ENCODE measurements around the gene CFAP73.
A peak's percentile ranks its signal among the peaks of the same experiment; 100 is the strongest.
"Not testable (repeated sequence)": the region's sequence is repeated elsewhere in the genome, so short reads cannot be mapped to it uniquely, and the experiment has no call there.

The CFAP73 gene

GRCh38 chr12:113149361-113150150 is at the start of gene CFAP73:
CFAP73 (plus strand) TSS chr12:113149724; CDS start chr12:113149858, 134 bp downstream.
- peak; percentile 91 for DNase-seq (ENCODE audit: low spot score)

GRCh38 chr12:113099764-113100163 is 49.8 kb upstream of the CFAP73 start:
- no peak for DNase-seq (ENCODE audit: low spot score)

GRCh38 chr12:113101751-113102150 is 47.8 kb upstream of the CFAP73 start:
- DNase-seq (ENCODE audit: low spot score) = no peak

GRCh38 chr12:113102811-113103210 is 46.7 kb upstream of the CFAP73 start:
- no peak for DNase-seq (ENCODE audit: low spot score)

DNA sequence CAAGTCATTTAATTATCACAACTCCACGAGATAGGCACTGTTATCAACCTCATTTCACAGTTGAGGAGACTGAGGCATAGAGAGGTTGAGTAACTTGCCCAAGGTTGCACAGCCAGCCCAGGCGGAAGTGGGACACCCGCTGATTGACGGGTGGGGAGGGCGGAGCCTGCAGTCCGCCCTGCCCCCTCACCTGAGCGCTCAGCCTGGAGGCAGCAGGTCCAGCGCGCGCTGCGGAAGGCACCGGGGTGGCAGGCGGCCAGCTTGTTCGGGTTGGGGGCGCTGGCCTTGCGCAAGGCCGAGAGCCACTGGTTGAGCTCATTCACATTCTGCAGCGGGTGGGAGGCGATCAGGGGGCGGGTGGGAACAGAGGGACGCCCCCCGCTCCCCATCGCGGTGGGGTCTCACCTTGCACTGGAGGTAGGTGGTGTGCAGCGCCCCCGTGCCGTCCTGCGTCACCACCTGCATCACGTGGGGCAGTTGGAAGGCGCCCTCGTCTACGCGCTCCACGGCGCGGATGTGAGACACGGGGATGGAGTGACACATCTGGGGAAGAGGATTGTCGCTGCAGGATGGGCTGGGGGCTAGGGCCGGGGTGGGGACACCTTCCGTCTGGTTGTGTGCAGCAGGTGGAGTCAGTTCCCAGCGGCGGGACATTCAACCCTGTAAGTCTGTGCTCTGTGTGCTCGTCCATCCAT is 45.6 kb upstream of the CFAP73 start:
- peak; percentile 95 for DNase-seq (ENCODE audit: low spot score)

- DNase-seq (ENCODE audit: low spot score) = no peak
These were observed 44.5 kb upstream of the CFAP73 start for GRCh38 chr12:113104953-113105510.

DNA sequence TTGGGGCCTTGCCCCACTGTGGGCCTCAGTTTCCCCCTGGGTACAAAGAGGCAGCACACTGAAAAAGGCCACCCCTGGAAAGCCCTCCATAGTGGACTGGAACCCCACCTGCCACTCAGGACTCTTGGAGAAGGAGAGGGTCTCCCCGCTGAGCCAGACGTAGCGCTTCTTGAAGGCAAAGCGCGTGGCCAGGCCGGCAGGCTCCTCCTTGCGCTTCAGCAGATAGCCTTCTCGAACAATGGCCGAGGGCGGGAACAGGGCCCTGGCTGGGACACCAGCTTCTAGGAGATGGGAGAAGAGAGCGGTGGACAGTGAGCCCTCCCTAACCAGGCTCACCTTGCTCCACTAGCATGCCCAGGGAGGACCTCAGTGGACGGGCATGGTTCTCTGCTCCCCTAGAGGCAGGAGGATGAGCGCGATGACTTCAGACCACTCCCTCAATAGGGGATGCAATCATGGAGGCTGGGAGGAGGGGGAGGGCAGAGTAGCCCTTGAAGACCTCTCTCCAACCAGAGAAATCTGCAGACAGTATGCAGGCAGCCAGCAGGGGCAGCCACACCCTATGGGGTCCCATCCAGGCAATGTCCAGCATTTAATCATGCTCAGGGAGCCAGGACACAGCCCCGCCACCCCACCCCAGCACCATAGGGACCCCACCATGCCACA is 43.8 kb upstream of the CFAP73 start:
- DNase-seq (ENCODE audit: low spot score) = no peak

GRCh38 chr12:113106361-113106760 is 43.2 kb upstream of the CFAP73 start:
- DNase-seq (ENCODE audit: low spot score) = no peak

- no peak for DNase-seq (ENCODE audit: low spot score)
These were observed 41.2 kb upstream of the CFAP73 start for GRCh38 chr12:113108308-113108707.

GRCh38 chr12:113109360-113109759 is 40.2 kb upstream of the CFAP73 start:
- no peak for DNase-seq (ENCODE audit: low spot score)

DNA sequence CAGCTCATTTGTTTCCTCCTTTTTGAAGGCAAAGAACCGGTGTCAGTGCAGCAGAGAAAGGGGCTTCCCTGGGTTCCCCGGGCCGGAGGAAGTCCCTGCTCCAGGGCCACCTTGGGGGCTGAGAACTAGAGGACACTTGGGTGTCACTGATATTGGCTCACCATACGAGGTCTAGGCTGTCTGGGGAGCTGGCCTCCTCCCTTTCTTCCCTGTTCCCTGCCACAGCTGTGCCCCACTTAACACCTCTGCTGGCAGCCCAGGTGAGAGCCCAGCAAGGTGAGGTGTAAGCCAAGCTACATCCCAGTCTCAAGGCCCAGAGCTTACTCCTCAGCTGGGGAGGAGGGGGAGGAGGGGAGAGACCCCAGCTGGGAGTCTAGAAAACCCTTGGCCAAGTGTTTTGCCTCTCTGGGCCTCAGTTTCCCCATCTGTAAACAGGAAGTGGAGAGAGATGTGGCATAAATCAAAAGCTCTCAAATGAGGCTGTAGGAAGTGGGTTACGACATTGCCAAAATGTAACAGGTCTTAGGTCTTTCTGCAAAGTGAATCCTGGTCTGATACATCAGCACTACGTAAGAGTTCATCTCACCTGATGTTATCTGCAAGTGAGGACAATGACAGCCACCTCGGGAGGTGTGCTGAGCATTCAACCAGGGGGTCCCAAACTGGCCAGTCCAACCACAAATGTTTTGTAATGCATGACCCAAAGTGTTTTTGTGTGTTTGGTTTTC is 39.5 kb upstream of the CFAP73 start:
- DNase-seq (ENCODE audit: low spot score) = no peak

- DNase-seq (ENCODE audit: low spot score) = no peak
These were observed 38.3 kb upstream of the CFAP73 start for GRCh38 chr12:113111247-113111646.

DNA sequence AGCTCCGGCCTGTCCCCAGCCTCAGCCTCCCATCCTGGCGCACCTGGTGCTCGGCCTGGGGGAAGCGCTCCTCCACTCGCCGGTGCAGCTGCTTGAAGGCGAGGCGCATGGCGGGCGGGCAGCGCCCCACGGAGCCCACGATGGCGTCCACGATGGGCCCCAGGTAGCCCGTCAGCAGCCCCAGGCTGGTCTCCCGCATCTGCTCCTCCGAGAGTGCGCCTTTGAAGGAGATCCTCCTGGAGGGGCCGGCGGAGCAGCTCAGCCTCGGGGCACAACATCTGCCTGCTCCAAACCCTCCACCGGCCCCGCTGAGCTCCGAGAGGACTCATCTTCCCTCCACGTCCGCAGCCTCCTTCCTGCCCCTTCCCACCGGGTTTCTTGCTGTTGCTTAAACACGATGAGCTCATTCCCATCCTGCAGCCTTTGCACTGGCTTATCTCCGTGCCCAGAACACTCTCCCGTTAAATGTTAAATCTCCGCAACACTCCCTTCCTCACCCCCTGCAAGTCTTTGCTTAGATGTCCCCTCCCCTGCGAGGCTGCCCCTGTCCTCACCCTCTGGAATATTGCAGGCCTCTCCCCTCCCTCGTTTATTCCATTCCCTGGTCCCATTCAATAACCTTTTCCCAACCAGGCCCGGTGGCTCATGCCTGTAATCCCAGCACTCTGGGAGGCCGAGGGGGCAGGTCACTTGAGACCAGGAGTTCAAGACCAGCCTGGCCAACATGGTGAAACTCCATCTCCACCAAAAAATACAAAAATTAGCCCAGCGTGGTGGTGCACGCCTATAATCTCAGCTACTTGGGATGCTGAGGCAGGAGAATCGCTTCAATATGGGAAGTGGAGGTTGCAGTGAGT is 37.3 kb upstream of the CFAP73 start:
- no peak for DNase-seq (ENCODE audit: low spot score)

DNA sequence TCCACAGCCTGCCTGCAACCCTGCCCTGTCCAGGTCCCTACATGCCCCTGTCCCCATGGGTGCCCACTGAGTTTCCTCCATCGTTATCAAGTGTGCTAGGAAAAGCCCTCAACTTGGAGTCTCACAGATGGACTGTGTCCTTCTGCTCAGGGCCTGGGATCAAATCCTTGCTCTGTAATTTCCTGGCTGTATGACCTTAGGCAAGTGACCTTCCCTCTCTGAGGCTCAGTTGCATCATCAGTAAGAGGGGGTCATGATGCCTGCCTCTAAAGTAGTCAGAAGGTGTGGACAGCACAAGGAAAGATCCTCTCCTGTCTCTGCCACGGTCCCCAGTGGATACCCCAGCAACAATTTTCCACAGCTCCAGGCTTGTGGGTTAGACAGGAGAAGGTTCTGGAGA is 36.1 kb upstream of the CFAP73 start:
- no peak for DNase-seq (ENCODE audit: low spot score)

DNA sequence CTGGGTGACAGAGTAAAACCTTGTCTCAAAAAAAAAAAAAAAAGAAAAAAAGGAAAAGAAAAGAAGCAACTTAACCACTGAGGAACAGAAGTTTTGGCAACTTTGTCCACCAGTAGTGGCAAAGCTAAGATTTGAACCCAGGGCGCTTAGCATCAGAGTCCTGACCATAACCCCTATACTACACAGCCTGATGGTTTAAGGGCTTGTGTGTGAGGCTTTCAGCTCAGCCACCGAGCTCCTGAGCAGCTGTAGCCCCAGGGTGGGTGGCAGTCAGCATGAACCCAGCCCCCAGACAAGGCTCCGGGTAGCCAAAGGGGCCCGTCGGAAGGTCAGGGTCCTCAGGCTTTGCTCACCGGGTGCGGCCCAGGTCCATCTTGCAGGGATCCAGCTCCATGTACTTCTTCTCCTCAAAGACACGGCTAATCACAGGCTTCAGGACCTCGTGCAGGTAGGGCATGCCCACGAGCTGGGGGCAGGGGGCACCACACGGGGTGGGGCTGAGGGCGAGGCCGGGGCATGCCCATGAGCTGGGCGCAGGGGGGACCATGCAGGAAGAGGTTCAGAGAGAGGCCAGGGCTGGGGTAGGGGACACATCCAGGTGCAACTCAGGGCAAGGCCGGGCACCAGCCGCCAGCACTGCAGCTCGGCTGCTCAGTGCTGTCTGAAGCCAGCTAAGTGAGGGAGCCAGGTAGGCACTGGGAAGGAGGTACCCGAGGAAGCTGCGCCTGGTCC is 34.9 kb upstream of the CFAP73 start:
- no peak for DNase-seq (ENCODE audit: low spot score)

DNA sequence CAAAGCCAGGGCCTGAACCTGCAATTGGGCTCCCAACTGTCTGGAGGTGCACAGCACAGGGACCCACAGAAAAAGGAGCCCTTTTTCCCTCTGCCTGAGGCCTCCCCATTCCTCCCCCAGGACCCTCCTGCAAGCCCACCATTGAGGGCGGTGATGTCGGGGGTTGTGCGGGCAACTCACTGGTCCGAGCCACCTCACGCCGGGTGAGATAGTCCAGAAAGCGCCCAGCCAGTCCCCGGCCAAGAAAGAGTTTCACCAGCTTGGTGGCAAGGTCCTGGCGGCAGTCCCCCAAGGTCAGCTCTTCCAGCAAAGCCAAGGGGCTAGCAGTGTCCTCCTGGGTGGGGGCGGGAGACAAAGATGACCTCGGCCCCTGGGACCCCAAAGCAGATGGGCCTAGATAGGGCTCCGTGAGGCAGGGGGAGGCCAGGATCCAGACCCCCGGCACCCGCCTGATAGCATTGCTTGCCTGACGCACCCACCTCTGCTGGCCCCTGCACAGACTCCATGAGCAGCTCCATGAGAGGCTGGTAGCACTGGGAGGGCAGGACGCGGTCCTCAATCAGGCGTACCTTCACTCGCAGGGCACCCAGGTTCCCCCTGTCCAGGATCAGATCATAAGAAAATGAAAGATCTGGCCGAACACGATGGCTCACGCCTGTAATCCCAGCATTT is 33.9 kb upstream of the CFAP73 start:
- DNase-seq (ENCODE audit: low spot score) = no peak

DNA sequence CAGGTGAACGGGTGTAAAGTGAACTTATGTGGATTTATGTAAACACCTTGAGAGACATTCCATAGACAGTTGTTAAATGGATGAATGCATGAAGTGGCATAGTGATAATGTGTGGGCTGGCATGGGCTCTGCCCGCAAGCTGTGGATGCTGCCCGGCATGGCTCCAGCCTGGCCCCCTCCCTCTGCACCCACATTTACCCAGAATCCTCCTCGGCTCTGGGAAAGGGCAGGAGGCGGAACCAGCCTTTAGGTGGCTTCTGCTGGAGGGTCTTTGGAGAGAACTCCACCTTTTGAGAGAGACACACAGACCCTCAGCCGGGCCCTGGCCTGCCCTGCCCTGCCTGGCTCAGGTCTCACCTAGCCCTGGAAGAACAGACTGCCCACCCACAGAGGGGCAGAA is 32.6 kb upstream of the CFAP73 start:
- no peak for DNase-seq (ENCODE audit: low spot score)

DNA sequence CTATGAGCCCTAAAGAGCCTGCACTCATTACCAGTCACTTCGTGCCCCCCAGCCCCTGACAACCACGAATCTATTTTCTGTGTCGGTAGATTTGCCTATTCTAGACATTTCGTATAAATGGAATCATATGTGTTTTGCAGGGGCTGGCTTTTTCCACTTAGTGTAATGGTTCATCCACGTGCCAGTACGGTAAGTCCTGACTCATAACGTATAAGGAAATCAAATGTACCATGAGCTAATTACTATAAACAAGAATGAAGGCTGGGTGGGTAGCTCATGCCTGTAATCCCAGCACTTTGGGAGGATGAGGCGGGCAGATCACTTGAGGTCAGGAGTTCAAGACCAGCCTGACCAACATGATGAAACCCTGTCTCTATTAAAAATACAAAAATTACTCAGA is 31.8 kb upstream of the CFAP73 start:
- not testable (repeated sequence) for DNase-seq (ENCODE audit: low spot score)

DNA sequence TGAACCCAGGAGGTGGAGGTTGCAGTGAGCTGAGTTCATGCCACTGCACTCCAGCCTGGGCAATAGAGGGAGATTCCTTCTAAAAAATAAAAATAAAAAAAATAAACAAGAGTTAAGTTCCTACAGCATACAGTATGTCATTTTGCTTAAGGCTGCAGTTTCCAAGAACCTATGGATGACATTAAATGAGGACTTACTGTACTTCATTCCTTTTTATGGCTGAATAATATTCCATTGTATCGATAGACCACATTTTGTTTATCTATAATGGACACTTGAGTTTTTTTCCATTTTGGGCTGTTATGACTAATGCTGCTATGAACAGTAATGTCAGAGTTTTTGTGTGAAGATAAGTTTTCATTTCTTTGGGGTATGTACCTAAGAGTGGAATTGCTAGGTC is 31.4 kb upstream of the CFAP73 start:
- DNase-seq (ENCODE audit: low spot score) = no peak

All from iPS-NIHi11 (cell line).